Prostate gland (tissue), 2 donors: Measurements from ENCODE around the gene TPR.

Experiments used
- POLR2A ChIP-seq: fragments of 450-650 bp; IDR thresholded peaks from one replicate; pipeline ENCODE4 v1.6.1; 2016; ENCODE audit warnings: antibody characterized with exemption, mild to moderate bottlenecking
- POLR2AphosphoS5 ChIP-seq: sonication (generic); formaldehyde crosslinking; IDR thresholded peaks from one replicate; pipeline ENCODE4 v1.6.1; 2017; ENCODE audit warnings: antibody characterized with exemption
- TF ChIP-seq, protein P1 (sequence below), 4 experiments: fragments of 200-600 bp in 2 of 4; fragments of 450-650 bp in 2 of 4; sonication (generic) in 2 of 4; IDR thresholded peaks; 1 replicate in 3 of 4; 2 replicates in 1 of 4; pipeline ENCODE4 v1.5.1; 2016 to 2019; ENCODE audit warnings: antibody characterized with exemption in 4 of 4, mild to moderate bottlenecking in 2 of 4, moderate library complexity in 2 of 4

DNA sequence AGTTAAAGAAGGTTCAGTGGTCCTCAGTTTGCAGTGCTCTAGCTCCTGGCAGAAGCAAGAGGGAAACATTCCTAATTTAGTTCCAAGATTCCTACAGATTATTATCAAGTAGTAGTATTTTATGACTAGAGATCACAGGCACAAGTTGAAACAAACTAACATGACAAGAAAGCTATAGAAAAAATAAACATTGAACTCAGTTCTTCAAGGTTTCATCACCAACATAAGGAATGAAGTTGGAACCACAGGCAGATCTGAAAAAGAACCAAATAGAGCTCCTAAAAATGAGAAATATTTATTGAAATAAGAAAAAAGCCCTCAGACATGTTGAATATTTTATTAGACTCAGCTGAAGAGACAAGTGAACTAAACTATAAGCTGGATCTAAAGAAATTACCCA, 45.3 kb upstream of the TPR start:
- TF ChIP-seq POLR2AphosphoS5 = no peak
- TF ChIP-seq, protein P1, sequence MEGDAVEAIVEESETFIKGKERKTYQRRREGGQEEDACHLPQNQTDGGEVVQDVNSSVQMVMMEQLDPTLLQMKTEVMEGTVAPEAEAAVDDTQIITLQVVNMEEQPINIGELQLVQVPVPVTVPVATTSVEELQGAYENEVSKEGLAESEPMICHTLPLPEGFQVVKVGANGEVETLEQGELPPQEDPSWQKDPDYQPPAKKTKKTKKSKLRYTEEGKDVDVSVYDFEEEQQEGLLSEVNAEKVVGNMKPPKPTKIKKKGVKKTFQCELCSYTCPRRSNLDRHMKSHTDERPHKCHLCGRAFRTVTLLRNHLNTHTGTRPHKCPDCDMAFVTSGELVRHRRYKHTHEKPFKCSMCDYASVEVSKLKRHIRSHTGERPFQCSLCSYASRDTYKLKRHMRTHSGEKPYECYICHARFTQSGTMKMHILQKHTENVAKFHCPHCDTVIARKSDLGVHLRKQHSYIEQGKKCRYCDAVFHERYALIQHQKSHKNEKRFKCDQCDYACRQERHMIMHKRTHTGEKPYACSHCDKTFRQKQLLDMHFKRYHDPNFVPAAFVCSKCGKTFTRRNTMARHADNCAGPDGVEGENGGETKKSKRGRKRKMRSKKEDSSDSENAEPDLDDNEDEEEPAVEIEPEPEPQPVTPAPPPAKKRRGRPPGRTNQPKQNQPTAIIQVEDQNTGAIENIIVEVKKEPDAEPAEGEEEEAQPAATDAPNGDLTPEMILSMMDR (IDR thresholded peaks at IDR 0.05) = no peak
- TF ChIP-seq POLR2A = no peak
